Measurements from ENCODE around the gene MSX2. TPM values are rescaled to one million over a fixed set of nuclear protein-coding genes. Genes with fewer than 3 reads are reported as not detected.

Gene MSX2
- polyA plus RNA-seq, 1 of the 3 experiments (the other 2 are of a cell fraction), result 5.8 TPM

DNA sequence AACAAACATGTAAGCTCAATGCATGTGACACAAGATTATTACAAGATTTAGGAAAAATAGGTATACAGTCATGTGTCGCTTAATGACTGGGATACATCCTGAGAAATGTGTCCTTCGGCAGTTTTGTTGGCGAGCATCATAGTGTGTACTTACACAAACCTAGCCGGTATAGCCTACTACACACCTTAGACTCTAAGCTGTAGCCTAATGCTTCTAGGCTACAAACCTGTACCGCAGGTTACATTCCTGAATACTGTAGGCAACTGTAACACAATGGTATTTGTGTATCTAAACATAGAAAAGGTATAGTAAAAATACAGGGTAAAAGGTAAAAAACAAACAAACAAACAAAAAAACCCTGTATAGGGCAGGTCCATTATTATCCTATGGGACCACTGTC, 27.7 kb downstream of the MSX2 start:
- Histone ChIP-seq H3K36me3 (replicated peaks in 1 of 2; ENCODE audit: control insufficient read depth in 1 of 2, insufficient read depth in 2 of 2, low read length in 1 of 2) (no peaks in the 10 kb centered on the region), H3K4me1 (ENCODE audit: control insufficient read depth in 1 of 2, insufficient read depth in 2 of 2, low read depth in 1 of 2, low read length in 1 of 2) (no peaks in the 10 kb centered on the region; a peak in 1 of 4 replicates), H3K27me3 (ENCODE audit: insufficient read depth) (peaks cover 5% of the 10 kb centered on the region; the same call in 1 of the 2 replicates), H3K79me2 (ENCODE audit: insufficient read depth) (no peaks in the 10 kb centered on the region), H3K4me2 (no peak overlapping the region), H3K9ac (no peak overlapping the region), H3K4me3 (ENCODE audit: low read depth in 2 of 2, low read length in 1 of 2) (peak overlapping the region in 1 of 2 experiments; percentile 53; a peak in 1 of 4 replicates), H3K9me2 (no peaks in the 10 kb centered on the region), H3K9me3 (no peaks in the 10 kb centered on the region), H4K20me1 (ENCODE audit: insufficient read depth) (no peaks in the 10 kb centered on the region), H2AFZ (ENCODE audit: low read depth) (no peak overlapping the region), H3K27ac (ENCODE audit: low read depth in 2 of 2, low read length in 1 of 2) (no peak overlapping the region), H3F3A (replicated peaks; ENCODE audit: insufficient read depth) (peaks cover 3% of the 10 kb centered on the region)
- no peak for DNase-seq
- ChIA-PET CTCF (interaction anchor here (0.7 to 6.8 kb wide), 8 partner anchors 9 to 440 kb away, joined by 3 to 35 read pairs (median 4); no protein-coding TSS in a partner anchor), POLR2A (interaction anchor here (1.6 kb wide), 1 partner anchor 42 kb away, joined by 4 read pairs; no protein-coding TSS in a partner anchor)
- TF ChIP-seq ELF1 (IDR thresholded peaks at IDR 0.05) (no peak), EZH2phosphoT487 (IDR thresholded peaks at IDR 0.05; ENCODE audit: borderline replicate concordance, low read depth) (no peak), GATA2 (CRISPR knock-in tag; IDR thresholded peaks at IDR 0.05) (no peak), TCF12 (IDR thresholded peaks at IDR 0.05) (no peak)
- TF ChIP-seq, protein P1, sequence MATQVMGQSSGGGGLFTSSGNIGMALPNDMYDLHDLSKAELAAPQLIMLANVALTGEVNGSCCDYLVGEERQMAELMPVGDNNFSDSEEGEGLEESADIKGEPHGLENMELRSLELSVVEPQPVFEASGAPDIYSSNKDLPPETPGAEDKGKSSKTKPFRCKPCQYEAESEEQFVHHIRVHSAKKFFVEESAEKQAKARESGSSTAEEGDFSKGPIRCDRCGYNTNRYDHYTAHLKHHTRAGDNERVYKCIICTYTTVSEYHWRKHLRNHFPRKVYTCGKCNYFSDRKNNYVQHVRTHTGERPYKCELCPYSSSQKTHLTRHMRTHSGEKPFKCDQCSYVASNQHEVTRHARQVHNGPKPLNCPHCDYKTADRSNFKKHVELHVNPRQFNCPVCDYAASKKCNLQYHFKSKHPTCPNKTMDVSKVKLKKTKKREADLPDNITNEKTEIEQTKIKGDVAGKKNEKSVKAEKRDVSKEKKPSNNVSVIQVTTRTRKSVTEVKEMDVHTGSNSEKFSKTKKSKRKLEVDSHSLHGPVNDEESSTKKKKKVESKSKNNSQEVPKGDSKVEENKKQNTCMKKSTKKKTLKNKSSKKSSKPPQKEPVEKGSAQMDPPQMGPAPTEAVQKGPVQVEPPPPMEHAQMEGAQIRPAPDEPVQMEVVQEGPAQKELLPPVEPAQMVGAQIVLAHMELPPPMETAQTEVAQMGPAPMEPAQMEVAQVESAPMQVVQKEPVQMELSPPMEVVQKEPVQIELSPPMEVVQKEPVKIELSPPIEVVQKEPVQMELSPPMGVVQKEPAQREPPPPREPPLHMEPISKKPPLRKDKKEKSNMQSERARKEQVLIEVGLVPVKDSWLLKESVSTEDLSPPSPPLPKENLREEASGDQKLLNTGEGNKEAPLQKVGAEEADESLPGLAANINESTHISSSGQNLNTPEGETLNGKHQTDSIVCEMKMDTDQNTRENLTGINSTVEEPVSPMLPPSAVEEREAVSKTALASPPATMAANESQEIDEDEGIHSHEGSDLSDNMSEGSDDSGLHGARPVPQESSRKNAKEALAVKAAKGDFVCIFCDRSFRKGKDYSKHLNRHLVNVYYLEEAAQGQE (IDR thresholded peaks at IDR 0.05; ENCODE audit: low read depth, low read length), result no peak
- 93% methylated on average over 5 of the region's 5 CpGs for WGBS (ENCODE audit: low lambda C conversion rate)

DNA sequence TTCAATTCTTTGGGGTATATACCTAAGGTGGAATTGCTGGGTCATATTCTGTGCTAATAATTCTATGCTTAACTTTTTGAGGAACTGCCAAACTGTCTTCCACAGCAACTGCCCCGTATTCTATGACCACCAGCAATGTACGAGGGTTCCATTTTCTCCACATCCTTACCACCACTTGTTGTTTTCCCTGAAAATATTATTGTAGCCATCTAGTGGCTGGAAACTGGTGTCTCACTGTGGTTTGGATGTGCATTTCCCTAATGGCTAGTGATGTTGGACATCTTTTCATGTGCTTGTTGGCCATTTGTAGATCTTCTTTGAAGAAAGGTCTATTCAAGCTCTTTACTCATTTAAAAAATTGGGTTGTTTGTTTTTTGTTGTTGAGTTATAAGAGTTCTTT, 30.7 kb downstream of the MSX2 start:
- H3F3A ChIP-seq (replicated peaks; ENCODE audit: insufficient read depth), result peaks cover 3% of the 10 kb centered on the region
- H3K4me2 ChIP-seq, result no peak overlapping the region
- no peak overlapping the region for H3K9ac ChIP-seq
- H3K9me2 ChIP-seq, result no peaks in the 10 kb centered on the region
- H3K27ac ChIP-seq (ENCODE audit: low read depth in 2 of 2, low read length in 1 of 2), result no peak overlapping the region
- WGBS (ENCODE audit: low lambda C conversion rate), result 47% methylated on average over 2 of the region's 2 CpGs
- H3K4me3 ChIP-seq (ENCODE audit: low read depth in 2 of 2, low read length in 1 of 2), result no peak overlapping the region
- no peaks in the 10 kb centered on the region for H4K20me1 ChIP-seq (ENCODE audit: insufficient read depth)
- H3K79me2 ChIP-seq (ENCODE audit: insufficient read depth), result no peaks in the 10 kb centered on the region
- no peaks in the 10 kb centered on the region for H3K36me3 ChIP-seq (replicated peaks in 1 of 2; ENCODE audit: control insufficient read depth in 1 of 2, insufficient read depth in 2 of 2, low read length in 1 of 2)
- H3K27me3 ChIP-seq (ENCODE audit: insufficient read depth), result peaks cover 5% of the 10 kb centered on the region; the same call in 1 of the 2 replicates
- no peak overlapping the region for H2AFZ ChIP-seq (ENCODE audit: low read depth)
- no peaks in the 10 kb centered on the region for H3K9me3 ChIP-seq
- POLR2A ChIA-PET, result no interaction called here
- CTCF ChIA-PET, result interaction anchor here (0.7 to 6.8 kb wide), 5 partner anchors 19 to 336 kb away, joined by 3 to 35 read pairs (median 5); no protein-coding TSS in a partner anchor
- no peaks in the 10 kb centered on the region; a peak in 1 of 4 replicates for H3K4me1 ChIP-seq (ENCODE audit: control insufficient read depth in 1 of 2, insufficient read depth in 2 of 2, low read depth in 1 of 2, low read length in 1 of 2)
- no peak for DNase-seq
- TF ChIP-seq JUND (IDR thresholded peaks at IDR 0.05), result no peak
- TF ChIP-seq RAD21 (IDR thresholded peaks at IDR 0.05; ENCODE audit: low read length), result peak; percentile 28
- TF ChIP-seq, protein P2, sequence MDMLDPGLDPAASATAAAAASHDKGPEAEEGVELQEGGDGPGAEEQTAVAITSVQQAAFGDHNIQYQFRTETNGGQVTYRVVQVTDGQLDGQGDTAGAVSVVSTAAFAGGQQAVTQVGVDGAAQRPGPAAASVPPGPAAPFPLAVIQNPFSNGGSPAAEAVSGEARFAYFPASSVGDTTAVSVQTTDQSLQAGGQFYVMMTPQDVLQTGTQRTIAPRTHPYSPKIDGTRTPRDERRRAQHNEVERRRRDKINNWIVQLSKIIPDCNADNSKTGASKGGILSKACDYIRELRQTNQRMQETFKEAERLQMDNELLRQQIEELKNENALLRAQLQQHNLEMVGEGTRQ (IDR thresholded peaks at IDR 0.05; ENCODE audit: borderline replicate concordance, low read depth, low read length), result no peak
- TF ChIP-seq RFX5 (IDR thresholded peaks at IDR 0.05; ENCODE audit: low read length), result no peak
- no peak for TF ChIP-seq RCOR1 (IDR thresholded peaks at IDR 0.05; ENCODE audit: low read length)
- TF ChIP-seq TAF1 (IDR thresholded peaks at IDR 0.05; ENCODE audit: borderline replicate concordance, low read depth, low read length), result no peak
- TF ChIP-seq ELF1 (IDR thresholded peaks at IDR 0.05), result no peak
- TF ChIP-seq, protein P3, sequence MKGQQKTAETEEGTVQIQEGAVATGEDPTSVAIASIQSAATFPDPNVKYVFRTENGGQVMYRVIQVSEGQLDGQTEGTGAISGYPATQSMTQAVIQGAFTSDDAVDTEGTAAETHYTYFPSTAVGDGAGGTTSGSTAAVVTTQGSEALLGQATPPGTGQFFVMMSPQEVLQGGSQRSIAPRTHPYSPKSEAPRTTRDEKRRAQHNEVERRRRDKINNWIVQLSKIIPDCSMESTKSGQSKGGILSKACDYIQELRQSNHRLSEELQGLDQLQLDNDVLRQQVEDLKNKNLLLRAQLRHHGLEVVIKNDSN (IDR thresholded peaks at IDR 0.05; ENCODE audit: borderline replicate concordance, low read depth), result no peak
- no peak for TF ChIP-seq EP300 (IDR thresholded peaks at IDR 0.05; ENCODE audit: borderline replicate concordance in 1 of 2, low read depth in 1 of 2, low read length in 1 of 2)
- no peak for TF ChIP-seq TCF12 (IDR thresholded peaks at IDR 0.05)
- TF ChIP-seq EZH2phosphoT487 (IDR thresholded peaks at IDR 0.05; ENCODE audit: borderline replicate concordance, low read depth), result no peak
- no peak for TF ChIP-seq NRF1 (IDR thresholded peaks at IDR 0.05; ENCODE audit: low read depth, low read length)
- TF ChIP-seq TEAD4 (IDR thresholded peaks at IDR 0.05; ENCODE audit: borderline replicate concordance, insufficient read depth), result no peak
- no peak for TF ChIP-seq POLR2AphosphoS5 (IDR thresholded peaks at IDR 0.05; ENCODE audit: low read depth, low read length)
- TF ChIP-seq, protein P4, sequence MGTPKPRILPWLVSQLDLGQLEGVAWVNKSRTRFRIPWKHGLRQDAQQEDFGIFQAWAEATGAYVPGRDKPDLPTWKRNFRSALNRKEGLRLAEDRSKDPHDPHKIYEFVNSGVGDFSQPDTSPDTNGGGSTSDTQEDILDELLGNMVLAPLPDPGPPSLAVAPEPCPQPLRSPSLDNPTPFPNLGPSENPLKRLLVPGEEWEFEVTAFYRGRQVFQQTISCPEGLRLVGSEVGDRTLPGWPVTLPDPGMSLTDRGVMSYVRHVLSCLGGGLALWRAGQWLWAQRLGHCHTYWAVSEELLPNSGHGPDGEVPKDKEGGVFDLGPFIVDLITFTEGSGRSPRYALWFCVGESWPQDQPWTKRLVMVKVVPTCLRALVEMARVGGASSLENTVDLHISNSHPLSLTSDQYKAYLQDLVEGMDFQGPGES (IDR thresholded peaks at IDR 0.05; ENCODE audit: low read depth, low read length), result no peak
- peak; percentile 29; the same call in 1 of the 2 replicates for TF ChIP-seq SMC3 (IDR thresholded peaks at IDR 0.05; ENCODE audit: low read depth, low read length)
- no peak for TF ChIP-seq GABPA (IDR thresholded peaks at IDR 0.05; ENCODE audit: low read depth)
- TF ChIP-seq, protein P5, sequence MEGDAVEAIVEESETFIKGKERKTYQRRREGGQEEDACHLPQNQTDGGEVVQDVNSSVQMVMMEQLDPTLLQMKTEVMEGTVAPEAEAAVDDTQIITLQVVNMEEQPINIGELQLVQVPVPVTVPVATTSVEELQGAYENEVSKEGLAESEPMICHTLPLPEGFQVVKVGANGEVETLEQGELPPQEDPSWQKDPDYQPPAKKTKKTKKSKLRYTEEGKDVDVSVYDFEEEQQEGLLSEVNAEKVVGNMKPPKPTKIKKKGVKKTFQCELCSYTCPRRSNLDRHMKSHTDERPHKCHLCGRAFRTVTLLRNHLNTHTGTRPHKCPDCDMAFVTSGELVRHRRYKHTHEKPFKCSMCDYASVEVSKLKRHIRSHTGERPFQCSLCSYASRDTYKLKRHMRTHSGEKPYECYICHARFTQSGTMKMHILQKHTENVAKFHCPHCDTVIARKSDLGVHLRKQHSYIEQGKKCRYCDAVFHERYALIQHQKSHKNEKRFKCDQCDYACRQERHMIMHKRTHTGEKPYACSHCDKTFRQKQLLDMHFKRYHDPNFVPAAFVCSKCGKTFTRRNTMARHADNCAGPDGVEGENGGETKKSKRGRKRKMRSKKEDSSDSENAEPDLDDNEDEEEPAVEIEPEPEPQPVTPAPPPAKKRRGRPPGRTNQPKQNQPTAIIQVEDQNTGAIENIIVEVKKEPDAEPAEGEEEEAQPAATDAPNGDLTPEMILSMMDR (IDR thresholded peaks at IDR 0.05), result peak; percentile 52

Measured in SK-N-SH (cell line).